PC-9 (cell line): Measurements from ENCODE around the gene PRXL2A.

Experiments used
- EZH2 ChIP-seq: fragments of 200-600 bp; sonication (generic); IDR thresholded peaks from 2 replicates; pipeline ENCODE4 v1.8.0; 2017; ENCODE audit warnings: antibody characterized with exemption, low read depth
- TF ChIP-seq, protein P1 (sequence below): fragments of 200-600 bp; sonication (generic); conservative IDR thresholded peaks from 2 replicates; pipeline ENCODE4 v1.6.1; 2017; ENCODE audit warnings: mixed run types, antibody characterized with exemption, mild to moderate bottlenecking, moderate library complexity

DNA sequence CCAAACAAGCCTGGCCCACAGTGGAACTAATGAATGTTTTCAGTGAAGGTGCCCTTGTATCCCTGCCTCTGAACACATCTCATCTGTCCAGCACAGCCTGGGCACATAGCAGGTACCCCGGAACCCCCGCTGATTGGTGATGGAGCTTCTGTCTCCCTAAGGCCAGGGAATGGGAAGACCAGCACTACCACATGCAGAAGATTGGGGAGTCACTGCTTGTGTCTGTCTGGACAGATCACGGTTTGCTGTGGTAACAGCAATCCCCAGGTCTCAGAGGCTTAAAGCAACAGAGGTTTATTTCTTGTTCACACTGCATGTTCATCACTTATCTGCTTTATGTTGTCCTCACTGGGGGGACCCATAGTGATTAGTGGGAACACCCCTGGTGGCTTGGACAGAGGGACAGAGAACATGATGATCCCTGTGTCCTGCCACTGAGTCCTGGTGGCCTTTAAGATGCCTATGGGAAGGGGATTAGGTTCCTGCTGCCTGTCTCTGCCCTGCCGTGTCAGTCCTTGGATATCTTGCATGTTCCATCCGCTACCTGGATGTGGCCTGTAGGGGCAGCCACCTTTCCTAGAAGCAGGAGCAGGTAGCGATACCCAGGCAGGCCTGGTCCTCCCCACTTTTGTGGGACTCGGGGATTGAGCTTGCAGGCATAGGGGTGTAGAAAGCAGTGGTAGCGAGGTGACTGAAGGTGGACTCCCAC lies 49.4 kb downstream of the PRXL2A start:
- TF ChIP-seq, protein P1, sequence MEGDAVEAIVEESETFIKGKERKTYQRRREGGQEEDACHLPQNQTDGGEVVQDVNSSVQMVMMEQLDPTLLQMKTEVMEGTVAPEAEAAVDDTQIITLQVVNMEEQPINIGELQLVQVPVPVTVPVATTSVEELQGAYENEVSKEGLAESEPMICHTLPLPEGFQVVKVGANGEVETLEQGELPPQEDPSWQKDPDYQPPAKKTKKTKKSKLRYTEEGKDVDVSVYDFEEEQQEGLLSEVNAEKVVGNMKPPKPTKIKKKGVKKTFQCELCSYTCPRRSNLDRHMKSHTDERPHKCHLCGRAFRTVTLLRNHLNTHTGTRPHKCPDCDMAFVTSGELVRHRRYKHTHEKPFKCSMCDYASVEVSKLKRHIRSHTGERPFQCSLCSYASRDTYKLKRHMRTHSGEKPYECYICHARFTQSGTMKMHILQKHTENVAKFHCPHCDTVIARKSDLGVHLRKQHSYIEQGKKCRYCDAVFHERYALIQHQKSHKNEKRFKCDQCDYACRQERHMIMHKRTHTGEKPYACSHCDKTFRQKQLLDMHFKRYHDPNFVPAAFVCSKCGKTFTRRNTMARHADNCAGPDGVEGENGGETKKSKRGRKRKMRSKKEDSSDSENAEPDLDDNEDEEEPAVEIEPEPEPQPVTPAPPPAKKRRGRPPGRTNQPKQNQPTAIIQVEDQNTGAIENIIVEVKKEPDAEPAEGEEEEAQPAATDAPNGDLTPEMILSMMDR = peak; percentile 38; the same call in 1 of the 2 replicates
- TF ChIP-seq EZH2 = no peak
